ENCODE results near the gene OSBPL3. TPM values are rescaled to one million over a fixed set of nuclear protein-coding genes. Genes with fewer than 3 reads are reported as not detected.

The OSBPL3 gene
- total and polyA plus RNA-seq, 2 donors (not counting 3 experiments of a cell fraction or from before 2014, with no cell fraction given): 7.5 to 27.1 TPM

DNA sequence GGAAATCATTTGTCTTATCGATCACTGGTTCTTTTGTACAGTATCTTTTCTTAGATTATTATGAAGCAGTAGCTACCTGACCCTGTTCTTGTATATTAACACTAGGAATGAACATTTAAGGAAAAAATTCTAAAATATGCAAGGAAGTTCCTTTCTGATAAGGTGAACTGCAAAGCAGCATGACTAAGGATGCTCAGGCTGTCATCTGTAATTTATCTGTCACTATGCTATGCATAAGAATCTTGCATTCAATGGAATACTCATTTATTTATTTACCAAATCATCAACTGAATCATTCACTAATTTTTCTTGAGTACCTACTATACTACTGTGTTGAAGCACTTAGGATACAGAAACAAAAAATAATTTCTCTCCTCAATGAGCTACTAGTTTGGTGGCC, 228.5 kb downstream of the OSBPL3 start:
- POLR2A ChIA-PET: no interaction called here
- TF ChIP-seq, protein P1, sequence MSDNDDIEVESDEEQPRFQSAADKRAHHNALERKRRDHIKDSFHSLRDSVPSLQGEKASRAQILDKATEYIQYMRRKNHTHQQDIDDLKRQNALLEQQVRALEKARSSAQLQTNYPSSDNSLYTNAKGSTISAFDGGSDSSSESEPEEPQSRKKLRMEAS (IDR thresholded peaks at IDR 0.05; ENCODE audit: insufficient read depth, insufficient read length): no peak
- TF ChIP-seq POLR2AphosphoS5 (IDR thresholded peaks at IDR 0.05; ENCODE audit: insufficient read depth, low read depth, low read length) (no peak), FOS (IDR thresholded peaks at IDR 0.05; ENCODE audit: borderline replicate concordance, insufficient read depth, low read length) (no peak), POLR2A (IDR thresholded peaks at IDR 0.05; ENCODE audit: low read depth, low read length) (no peak), MYC (IDR thresholded peaks at IDR 0.05; ENCODE audit: low read depth, low read length) (no peak), GATA2 (IDR thresholded peaks at IDR 0.05; ENCODE audit: insufficient read depth, insufficient read length, low read depth, low read length) (no peak), JUN (IDR thresholded peaks at IDR 0.05; ENCODE audit: borderline replicate concordance, insufficient read depth, insufficient read length, low read depth) (no peak), EZH2 (IDR thresholded peaks at IDR 0.05; ENCODE audit: borderline replicate concordance, low read depth, low read length, severe bottlenecking) (no peak)
- TF ChIP-seq, protein P2, sequence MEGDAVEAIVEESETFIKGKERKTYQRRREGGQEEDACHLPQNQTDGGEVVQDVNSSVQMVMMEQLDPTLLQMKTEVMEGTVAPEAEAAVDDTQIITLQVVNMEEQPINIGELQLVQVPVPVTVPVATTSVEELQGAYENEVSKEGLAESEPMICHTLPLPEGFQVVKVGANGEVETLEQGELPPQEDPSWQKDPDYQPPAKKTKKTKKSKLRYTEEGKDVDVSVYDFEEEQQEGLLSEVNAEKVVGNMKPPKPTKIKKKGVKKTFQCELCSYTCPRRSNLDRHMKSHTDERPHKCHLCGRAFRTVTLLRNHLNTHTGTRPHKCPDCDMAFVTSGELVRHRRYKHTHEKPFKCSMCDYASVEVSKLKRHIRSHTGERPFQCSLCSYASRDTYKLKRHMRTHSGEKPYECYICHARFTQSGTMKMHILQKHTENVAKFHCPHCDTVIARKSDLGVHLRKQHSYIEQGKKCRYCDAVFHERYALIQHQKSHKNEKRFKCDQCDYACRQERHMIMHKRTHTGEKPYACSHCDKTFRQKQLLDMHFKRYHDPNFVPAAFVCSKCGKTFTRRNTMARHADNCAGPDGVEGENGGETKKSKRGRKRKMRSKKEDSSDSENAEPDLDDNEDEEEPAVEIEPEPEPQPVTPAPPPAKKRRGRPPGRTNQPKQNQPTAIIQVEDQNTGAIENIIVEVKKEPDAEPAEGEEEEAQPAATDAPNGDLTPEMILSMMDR (IDR thresholded peaks at IDR 0.05; ENCODE audit: extremely low read depth in 1 of 2, insufficient read depth in 1 of 2, low read depth in 1 of 2, low read length in 2 of 2): no peak
- no peak for FAIRE-seq

More for the DNA sequence above, 228.5 kb downstream of the OSBPL3 start:
- Histone ChIP-seq H3K27me3 (ENCODE audit: control insufficient read depth in 2 of 2, insufficient read depth in 2 of 2, low read length in 2 of 2) (no peaks in the 10 kb centered on the region), H3K4me2 (ENCODE audit: insufficient read depth, low read length) (no peak overlapping the region), H3K27ac (ENCODE audit: insufficient read depth, low read depth, low read length) (no peak overlapping the region), H3K9ac (replicated peaks; ENCODE audit: extremely low read depth, insufficient read depth, low read length) (no peak overlapping the region), H3K9me1 (replicated peaks; ENCODE audit: control insufficient read depth, extremely low read depth, insufficient read depth, low read length) (no peaks in the 10 kb centered on the region), H3K4me3 (replicated peaks in 1 of 3; ENCODE audit: insufficient read depth in 1 of 3, low read depth in 1 of 3, low read length in 3 of 3) (no peak overlapping the region), H3K79me2 (ENCODE audit: control insufficient read depth, insufficient read depth, low read length) (no peaks in the 10 kb centered on the region), H2AFZ (ENCODE audit: low read depth, low read length) (no peak overlapping the region), H3K36me3 (ENCODE audit: control insufficient read depth in 2 of 2, extremely low read depth in 1 of 2, insufficient read depth in 2 of 2, low read length in 2 of 2) (no peaks in the 10 kb centered on the region), H3K4me1 (ENCODE audit: control insufficient read depth, extremely low read depth, insufficient read depth, low read length) (peaks cover 17% of the 10 kb centered on the region), H4K20me1 (replicated peaks; ENCODE audit: control insufficient read depth, extremely low read depth, insufficient read depth, low read length) (no peaks in the 10 kb centered on the region), H3K9me3 (replicated peaks; ENCODE audit: control insufficient read depth, insufficient read depth, low read length) (no peaks in the 10 kb centered on the region)
- CTCF ChIA-PET: interaction anchor here (1.3 to 2.5 kb wide), 3 partner anchors 11 to 343 kb away, joined by 4 to 7 read pairs (median 6); no protein-coding TSS in a partner anchor
- DNase-seq (ENCODE audit: low read depth, low spot score): no peak
- dilution Hi-C loops (cut with MboI; ENCODE audit: extremely low pct_ligation_motif_present, low sequenced_read_pairs) (no loop called here), intact Hi-C loops (cut with micrococcal nuclease) (no loop called here)
- no TSS peak for BruUV-seq (replicated peaks)

Measured in endothelial cell of umbilical vein (primary cell).